Measurements from ENCODE around the gene NOA1.

The NOA1 gene

GRCh38 chr4:56977321-56978012 is at the start of gene NOA1:
NOA1 (minus strand) TSS chr4:56977606; CDS start chr4:56977585, 21 bp downstream.
- DNase-seq: peak; percentile 98

GRCh38 chr4:57023104-57023503 is 45.7 kb upstream of the NOA1 start:
- DNase-seq: no peak

GRCh38 chr4:57020467-57021101 is 43.2 kb upstream of the NOA1 start:
- no peak for DNase-seq

GRCh38 chr4:57018980-57019379 is 41.6 kb upstream of the NOA1 start:
- no peak for DNase-seq

GRCh38 chr4:57013543-57014120 is 36.2 kb upstream of the NOA1 start:
- DNase-seq: no peak

- DNase-seq: no peak
Measured at GRCh38 chr4:56999751-57000150, 22.3 kb upstream of the NOA1 start.

- DNase-seq: no peak
Measured at GRCh38 chr4:56995525-56995924, 18.1 kb upstream of the NOA1 start.

GRCh38 chr4:56990109-56990905 is 12.9 kb upstream of the NOA1 start:
- DNase-seq: no peak

GRCh38 chr4:56986952-56987351 is 9.5 kb upstream of the NOA1 start:
- DNase-seq: no peak

GRCh38 chr4:56986192-56986591 is 8.8 kb upstream of the NOA1 start:
- no peak for DNase-seq

- no peak for DNase-seq
Measured at GRCh38 chr4:56981795-56982201, 4.4 kb upstream of the NOA1 start.

GRCh38 chr4:56979421-56980072 is 2.1 kb upstream of the NOA1 start:
- DNase-seq: peak; percentile 69

GRCh38 chr4:56978750-56979303 is 1.4 kb upstream of the NOA1 start, which contains the start of gene POLR2B:
POLR2B (plus strand) TSS chr4:56978896; CDS start chr4:56978986, 90 bp downstream.
- peak; percentile 96 for DNase-seq

GRCh38 chr4:56976837-56977320 is 527 bp downstream of the NOA1 start:
- DNase-seq: peak; percentile 59

- DNase-seq: no peak
Measured at GRCh38 chr4:56976283-56976836, 1.0 kb downstream of the NOA1 start.

- no peak for DNase-seq
Measured at GRCh38 chr4:56973336-56973735, 4.1 kb downstream of the NOA1 start.

GRCh38 chr4:56972809-56973208 is 4.6 kb downstream of the NOA1 start:
- no peak for DNase-seq

GRCh38 chr4:56972389-56972788 is 5.0 kb downstream of the NOA1 start:
- no peak for DNase-seq

- no peak for DNase-seq
Measured at GRCh38 chr4:56971383-56971782, 6.0 kb downstream of the NOA1 start.

- DNase-seq: no peak
Measured at GRCh38 chr4:56961107-56961500, 16.3 kb downstream of the NOA1 start.

- DNase-seq: no peak
Measured at GRCh38 chr4:56959100-56959499, 18.3 kb downstream of the NOA1 start.

- DNase-seq: no peak
Measured at GRCh38 chr4:56958111-56958517, 19.3 kb downstream of the NOA1 start.

Data from stimulated activated CD8-positive, alpha-beta memory T cell treated with anti-CD3 and anti-CD28 coated beads, Interleukin-4, amount 100 ng/mL, for 48 hours (primary cell).